ENCODE measurements around the gene PRDX5.

Gene PRDX5

DNA sequence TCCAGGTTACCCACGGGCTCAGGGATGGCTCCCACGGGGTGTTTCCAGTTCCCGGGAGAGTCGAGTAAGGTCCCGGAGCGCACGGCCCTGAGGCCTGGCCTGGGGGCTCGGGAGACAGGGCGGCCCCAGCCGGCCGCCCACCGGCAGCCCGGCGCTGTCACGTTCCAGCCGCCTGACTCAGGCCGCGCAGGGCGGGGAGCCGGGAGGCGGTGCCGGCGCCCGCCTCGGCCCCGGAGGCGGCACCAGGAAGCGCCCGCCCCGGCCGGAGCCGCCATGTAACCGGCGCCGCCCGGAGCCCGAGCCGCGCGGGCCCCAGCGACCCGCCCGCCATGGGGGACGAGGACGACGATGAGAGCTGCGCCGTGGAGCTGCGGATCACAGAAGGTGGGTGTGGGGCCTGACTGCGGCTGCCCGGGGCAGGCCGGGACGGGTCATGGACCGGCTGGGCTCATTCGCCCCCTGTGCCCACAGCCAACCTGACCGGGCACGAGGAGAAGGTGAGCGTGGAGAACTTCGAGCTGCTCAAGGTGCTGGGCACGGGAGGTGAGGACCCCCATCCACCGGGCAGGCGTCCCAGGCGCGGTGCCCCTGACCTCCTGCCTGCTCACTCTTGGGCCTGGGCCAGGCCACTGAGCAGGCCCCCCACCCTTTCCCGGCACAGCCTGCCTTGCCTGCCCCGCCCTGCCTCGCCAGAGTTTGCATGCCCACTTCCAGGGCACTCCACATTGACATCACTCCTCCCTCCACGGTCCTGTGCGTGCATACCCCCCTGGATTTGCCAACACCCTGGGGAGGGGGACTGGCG, 41.2 kb downstream of the PRDX5 start, which contains the start of gene RPS6KA4:
RPS6KA4 (plus strand) TSS at position 256 of the 805 bp plus-strand sequence; CDS start at position 330, 74 bp downstream.
- Mint-ChIP-seq H3K27ac (peak within 1 kb of the TSS; percentile 80), H3K4me3 (peak within 1 kb of the TSS; percentile 92), H3K27me3 (ENCODE audit: low read depth) (no peaks in the 10 kb centered on the region), H3K4me1 (ENCODE audit: low read depth) (peaks cover 29% of the 10 kb centered on the region), H3K36me3 (ENCODE audit: low read depth) (peaks cover 33% of the 10 kb centered on the region), H3K9me3 (no peaks in the 10 kb centered on the region)
- peak; percentile 73 for DNase-seq (ENCODE audit: low spot score)

DNA sequence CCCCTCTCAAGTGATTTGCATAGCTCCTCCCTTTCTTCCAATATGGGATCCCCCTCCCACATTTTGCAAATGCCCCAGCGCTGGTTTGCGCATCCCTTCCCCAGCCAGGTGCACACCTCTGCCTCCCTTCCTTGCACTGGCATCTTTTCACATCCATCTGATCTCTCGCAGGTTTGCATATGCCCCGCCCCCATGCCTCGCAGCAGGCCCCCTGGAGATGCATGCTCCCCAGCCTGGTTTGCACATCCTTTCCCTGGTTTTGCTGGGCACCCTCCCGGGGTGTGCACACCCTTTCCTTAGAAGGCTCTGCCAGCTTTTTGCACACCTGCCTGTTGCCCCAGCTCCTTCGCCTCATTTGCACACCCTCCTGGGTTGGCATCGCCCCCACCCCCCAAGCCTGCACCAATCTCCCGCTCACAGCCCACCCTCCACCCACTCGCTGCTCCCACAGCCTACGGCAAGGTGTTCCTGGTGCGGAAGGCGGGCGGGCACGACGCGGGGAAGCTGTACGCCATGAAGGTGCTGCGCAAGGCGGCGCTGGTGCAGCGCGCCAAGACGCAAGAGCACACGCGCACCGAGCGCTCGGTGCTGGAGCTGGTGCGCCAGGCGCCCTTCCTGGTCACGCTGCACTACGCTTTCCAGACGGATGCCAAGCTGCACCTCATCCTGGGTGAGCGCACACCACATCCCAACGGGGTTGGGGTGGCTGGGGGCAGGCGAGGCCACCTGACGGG, 42.0 kb downstream of the PRDX5 start:
- peaks cover 29% of the 10 kb centered on the region for H3K4me1 Mint-ChIP-seq (ENCODE audit: low read depth)
- DNase-seq (ENCODE audit: low spot score) = no peak
- H3K4me3 Mint-ChIP-seq = peak overlapping the region; percentile 92
- peak overlapping the region; percentile 80 for H3K27ac Mint-ChIP-seq
- no peaks in the 10 kb centered on the region for H3K27me3 Mint-ChIP-seq (ENCODE audit: low read depth)
- H3K36me3 Mint-ChIP-seq (ENCODE audit: low read depth) = peaks cover 37% of the 10 kb centered on the region
- no peaks in the 10 kb centered on the region for H3K9me3 Mint-ChIP-seq

DNA sequence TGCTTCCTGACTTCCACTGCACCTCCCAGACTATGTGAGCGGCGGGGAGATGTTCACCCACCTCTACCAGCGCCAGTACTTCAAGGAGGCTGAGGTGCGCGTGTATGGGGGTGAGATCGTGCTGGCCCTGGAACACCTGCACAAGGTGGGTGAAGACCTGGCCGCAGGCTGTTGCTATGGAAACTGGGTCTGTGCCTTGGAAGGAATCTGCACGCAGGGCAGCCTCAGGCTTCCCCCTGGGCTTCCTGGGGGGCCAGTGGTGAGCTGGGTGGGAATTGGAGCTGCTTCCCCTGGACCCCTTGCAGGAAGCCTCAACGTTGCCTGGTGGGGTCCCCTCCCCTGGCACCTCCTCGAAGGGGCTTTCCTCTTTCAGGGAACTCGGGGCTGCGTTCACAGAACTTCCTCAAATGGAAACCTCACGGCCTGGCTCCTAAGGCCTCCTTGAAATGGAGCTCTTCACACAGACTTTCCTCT, 42.6 kb downstream of the PRDX5 start:
- no peaks in the 10 kb centered on the region for H3K27me3 Mint-ChIP-seq (ENCODE audit: low read depth)

DNA sequence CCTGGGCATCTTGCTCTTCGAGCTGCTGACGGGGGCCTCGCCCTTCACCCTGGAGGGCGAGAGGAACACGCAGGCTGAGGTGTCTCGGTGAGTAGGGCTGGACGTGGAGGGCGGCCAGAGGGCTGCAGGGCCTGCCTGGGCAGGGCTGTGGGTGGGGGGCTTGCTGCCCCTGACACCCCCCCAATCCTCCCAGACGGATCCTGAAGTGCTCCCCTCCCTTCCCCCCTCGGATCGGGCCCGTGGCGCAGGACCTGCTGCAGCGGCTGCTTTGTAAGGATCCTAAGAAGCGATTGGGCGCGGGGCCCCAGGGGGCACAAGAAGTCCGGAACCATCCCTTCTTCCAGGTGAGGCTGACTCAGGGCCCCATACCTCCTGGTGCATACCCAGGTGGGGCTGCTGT, 43.7 kb downstream of the PRDX5 start:
- H3K27me3 Mint-ChIP-seq (ENCODE audit: low read depth) = no peaks in the 10 kb centered on the region
- no peak overlapping the region for H3K27ac Mint-ChIP-seq
- peaks cover 27% of the 10 kb centered on the region for H3K4me1 Mint-ChIP-seq (ENCODE audit: low read depth)
- H3K36me3 Mint-ChIP-seq (ENCODE audit: low read depth) = peaks cover 48% of the 10 kb centered on the region
- no peak overlapping the region for H3K4me3 Mint-ChIP-seq
- no peak for DNase-seq (ENCODE audit: low spot score)
- H3K9me3 Mint-ChIP-seq = no peaks in the 10 kb centered on the region

More for the DNA sequence above, 42.6 kb downstream of the PRDX5 start:
- Mint-ChIP-seq H3K4me3 (peak overlapping the region; percentile 92), H3K4me1 (ENCODE audit: low read depth) (peaks cover 29% of the 10 kb centered on the region), H3K9me3 (no peaks in the 10 kb centered on the region), H3K27ac (no peak overlapping the region), H3K36me3 (ENCODE audit: low read depth) (peaks cover 43% of the 10 kb centered on the region)
- no peak for DNase-seq (ENCODE audit: low spot score)

DNA sequence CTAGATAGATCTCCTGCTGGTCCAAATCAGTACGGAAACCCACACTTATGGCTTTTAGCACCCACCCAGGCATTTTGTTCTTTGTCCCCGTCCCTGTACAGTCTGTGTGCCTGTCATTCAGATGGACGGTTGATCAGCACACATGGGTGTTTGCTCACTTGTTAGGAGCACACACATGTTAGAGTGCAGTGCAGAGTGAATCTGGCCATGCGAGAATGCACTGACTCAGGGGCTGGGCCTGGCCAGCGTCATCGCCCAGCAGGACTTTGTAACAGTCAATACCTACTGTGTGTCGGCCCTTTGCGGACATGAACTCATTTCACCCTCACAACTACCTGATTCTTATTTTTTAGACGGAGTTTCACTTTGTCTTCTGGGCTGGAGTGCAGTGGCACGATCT, 44.4 kb downstream of the PRDX5 start:
- H3K4me3 Mint-ChIP-seq = no peak overlapping the region

GRCh38 chr11:64364435-64364834, 46.5 kb downstream of the PRDX5 start:
- no peak overlapping the region for H3K27ac Mint-ChIP-seq
- H3K9me3 Mint-ChIP-seq = no peaks in the 10 kb centered on the region
- peaks cover 53% of the 10 kb centered on the region for H3K36me3 Mint-ChIP-seq (ENCODE audit: low read depth)
- DNase-seq (ENCODE audit: low spot score) = no peak
- H3K4me3 Mint-ChIP-seq = no peak overlapping the region
- H3K4me1 Mint-ChIP-seq (ENCODE audit: low read depth) = peaks cover 21% of the 10 kb centered on the region
- no peaks in the 10 kb centered on the region for H3K27me3 Mint-ChIP-seq (ENCODE audit: low read depth)

More for the DNA sequence above, 44.4 kb downstream of the PRDX5 start:
- no peak for DNase-seq (ENCODE audit: low spot score)
- Mint-ChIP-seq H3K27me3 (ENCODE audit: low read depth) (no peaks in the 10 kb centered on the region), H3K9me3 (no peaks in the 10 kb centered on the region), H3K27ac (no peak overlapping the region), H3K4me1 (ENCODE audit: low read depth) (peaks cover 27% of the 10 kb centered on the region), H3K36me3 (ENCODE audit: low read depth) (peaks cover 50% of the 10 kb centered on the region)

DNA sequence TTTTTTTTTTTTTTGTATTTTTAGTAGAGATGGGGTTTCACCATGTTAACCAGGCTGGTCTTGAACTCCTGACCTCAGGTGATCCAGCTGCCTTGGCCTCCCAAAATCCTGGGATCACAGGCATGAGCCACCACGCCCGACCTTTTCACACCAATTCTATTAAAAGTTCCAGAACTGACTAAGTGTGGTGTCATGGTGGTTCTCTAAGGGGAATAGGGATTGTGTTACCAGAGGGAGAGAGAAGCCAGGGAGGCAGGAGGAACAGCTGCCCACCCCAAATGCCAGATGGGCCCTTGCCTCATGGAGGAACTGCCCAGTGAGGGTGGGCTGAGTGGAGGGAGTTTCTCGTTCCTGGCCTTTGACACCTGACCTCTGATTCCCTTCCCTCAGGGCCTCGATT, 47.0 kb downstream of the PRDX5 start:
- Mint-ChIP-seq H3K4me1 (ENCODE audit: low read depth) (peaks cover 16% of the 10 kb centered on the region), H3K9me3 (no peaks in the 10 kb centered on the region), H3K36me3 (ENCODE audit: low read depth) (peaks cover 52% of the 10 kb centered on the region), H3K4me3 (no peak overlapping the region), H3K27ac (no peak overlapping the region), H3K27me3 (ENCODE audit: low read depth) (no peaks in the 10 kb centered on the region)
- DNase-seq (ENCODE audit: low spot score) = no peak

DNA sequence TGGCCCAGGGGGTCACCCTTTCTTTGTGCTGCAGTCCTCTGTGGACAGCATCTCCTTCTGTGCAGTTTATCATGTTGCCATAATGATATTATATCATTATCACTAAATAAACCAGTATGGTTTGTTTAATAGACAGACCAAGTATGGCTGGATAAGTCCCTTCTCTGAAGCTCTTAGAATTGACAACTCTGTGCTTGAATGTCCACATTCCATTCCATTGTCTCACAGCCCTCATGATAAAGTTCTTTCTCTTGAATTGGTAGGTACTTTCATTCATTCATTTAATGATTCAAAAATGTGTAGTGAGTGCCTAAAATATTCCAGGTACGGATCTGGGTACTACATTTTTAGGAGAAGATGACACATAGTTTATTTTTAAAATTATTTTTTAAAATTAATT, 48.8 kb downstream of the PRDX5 start:
- Mint-ChIP-seq H3K27me3 (ENCODE audit: low read depth) (no peaks in the 10 kb centered on the region), H3K36me3 (ENCODE audit: low read depth) (peaks cover 47% of the 10 kb centered on the region), H3K9me3 (no peaks in the 10 kb centered on the region), H3K4me1 (ENCODE audit: low read depth) (peaks cover 2% of the 10 kb centered on the region), H3K4me3 (no peak overlapping the region), H3K27ac (no peak overlapping the region)
- no peak for DNase-seq (ENCODE audit: low spot score)

DNA sequence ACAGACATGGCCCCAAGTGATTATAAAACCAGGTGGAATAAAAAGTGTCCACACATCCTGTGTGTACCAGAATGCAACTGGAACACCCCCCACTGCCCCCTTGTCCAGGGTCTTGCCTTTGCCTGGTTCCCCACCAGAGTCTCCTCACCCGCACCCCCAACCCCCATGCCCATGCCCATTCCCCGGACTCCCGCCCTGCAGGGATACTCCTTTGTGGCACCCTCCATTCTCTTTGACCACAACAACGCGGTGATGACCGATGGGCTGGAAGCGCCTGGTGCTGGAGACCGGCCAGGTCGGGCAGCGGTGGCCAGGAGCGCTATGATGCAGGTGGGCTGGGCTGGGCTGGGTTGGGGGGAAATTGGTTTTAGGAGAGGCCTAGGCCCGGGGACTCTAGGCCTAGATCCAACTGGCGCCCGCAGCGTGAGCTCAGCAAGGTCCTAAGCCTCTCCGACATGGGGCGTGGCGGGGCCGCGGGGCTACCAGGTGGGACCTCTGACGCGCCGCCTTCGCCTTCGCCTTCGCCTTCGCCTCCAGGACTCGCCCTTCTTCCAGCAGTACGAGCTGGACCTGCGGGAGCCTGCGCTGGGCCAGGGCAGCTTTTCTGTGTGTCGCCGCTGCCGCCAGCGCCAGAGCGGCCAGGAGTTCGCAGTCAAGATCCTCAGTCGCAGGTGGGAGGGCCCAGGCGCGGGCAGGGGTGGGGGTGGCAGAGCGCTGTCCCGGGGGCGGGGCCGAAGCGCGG, 50.2 kb downstream of the PRDX5 start:
- no peak overlapping the region for H3K4me3 Mint-ChIP-seq
- peaks cover 35% of the 10 kb centered on the region for H3K36me3 Mint-ChIP-seq (ENCODE audit: low read depth)
- H3K4me1 Mint-ChIP-seq (ENCODE audit: low read depth) = peaks cover 2% of the 10 kb centered on the region
- no peak for DNase-seq (ENCODE audit: low spot score)
- H3K27me3 Mint-ChIP-seq (ENCODE audit: low read depth) = no peaks in the 10 kb centered on the region
- H3K27ac Mint-ChIP-seq = no peak overlapping the region
- no peaks in the 10 kb centered on the region for H3K9me3 Mint-ChIP-seq

GRCh38 chr11:64368673-64369074, 50.8 kb downstream of the PRDX5 start:
- H3K27ac Mint-ChIP-seq = no peak overlapping the region

DNA sequence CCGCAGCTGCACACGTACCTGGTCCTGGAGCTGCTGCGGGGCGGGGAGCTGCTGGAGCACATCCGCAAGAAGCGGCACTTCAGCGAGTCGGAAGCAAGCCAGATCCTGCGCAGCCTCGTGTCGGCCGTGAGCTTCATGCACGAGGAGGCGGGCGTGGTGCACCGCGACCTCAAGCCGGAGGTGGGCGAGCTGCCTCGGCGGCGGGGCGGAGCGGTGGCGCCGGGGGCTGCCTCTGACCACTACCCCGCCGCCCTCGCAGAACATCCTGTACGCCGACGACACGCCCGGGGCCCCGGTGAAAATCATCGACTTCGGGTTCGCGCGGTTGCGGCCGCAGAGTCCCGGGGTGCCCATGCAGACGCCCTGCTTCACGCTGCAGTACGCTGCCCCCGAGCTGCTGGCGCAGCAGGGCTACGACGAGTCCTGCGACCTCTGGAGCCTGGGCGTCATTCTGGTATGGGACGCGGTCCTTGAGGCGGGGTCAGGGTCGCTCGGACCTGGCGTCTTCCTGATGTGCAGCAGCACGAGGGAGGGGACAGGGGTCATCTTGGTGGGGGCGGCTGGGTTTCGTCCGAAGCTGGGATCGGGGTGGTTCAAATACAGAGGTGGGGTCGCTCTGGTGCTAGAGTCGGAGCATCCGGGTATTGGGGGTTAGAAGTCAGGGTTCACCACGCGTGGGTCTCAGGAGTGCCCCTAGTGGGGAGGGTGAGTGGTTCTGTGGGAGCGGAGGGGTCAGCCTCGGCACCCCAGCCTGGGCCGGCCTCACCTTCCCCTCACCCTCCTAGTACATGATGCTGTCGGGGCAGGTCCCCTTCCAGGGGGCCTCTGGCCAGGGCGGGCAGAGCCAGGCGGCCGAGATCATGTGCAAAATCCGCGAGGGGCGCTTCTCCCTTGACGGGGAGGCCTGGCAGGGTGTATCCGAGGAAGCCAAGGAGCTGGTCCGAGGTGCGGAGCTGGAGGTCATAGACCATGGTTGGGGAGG, 51.8 kb downstream of the PRDX5 start:
- Mint-ChIP-seq H3K9me3 (no peaks in the 10 kb centered on the region), H3K27me3 (ENCODE audit: low read depth) (no peaks in the 10 kb centered on the region), H3K4me1 (ENCODE audit: low read depth) (peaks cover 2% of the 10 kb centered on the region), H3K4me3 (no peak overlapping the region), H3K36me3 (ENCODE audit: low read depth) (peaks cover 27% of the 10 kb centered on the region), H3K27ac (no peak overlapping the region)
- DNase-seq (ENCODE audit: low spot score) = no peak

More at GRCh38 chr11:64368673-64369074, 50.8 kb downstream of the PRDX5 start:
- DNase-seq (ENCODE audit: low spot score) = no peak
- peaks cover 32% of the 10 kb centered on the region for H3K36me3 Mint-ChIP-seq (ENCODE audit: low read depth)
- H3K9me3 Mint-ChIP-seq = no peaks in the 10 kb centered on the region
- no peak overlapping the region for H3K4me3 Mint-ChIP-seq
- peaks cover 2% of the 10 kb centered on the region for H3K4me1 Mint-ChIP-seq (ENCODE audit: low read depth)
- H3K27me3 Mint-ChIP-seq (ENCODE audit: low read depth) = no peaks in the 10 kb centered on the region

GRCh38 chr11:64371201-64371600, 53.3 kb downstream of the PRDX5 start:
- no peak overlapping the region for H3K27ac Mint-ChIP-seq
- peaks cover 2% of the 10 kb centered on the region for H3K4me1 Mint-ChIP-seq (ENCODE audit: low read depth)
- no peaks in the 10 kb centered on the region for H3K27me3 Mint-ChIP-seq (ENCODE audit: low read depth)

More at GRCh38 chr11:64371201-64371600, 53.3 kb downstream of the PRDX5 start:
- DNase-seq (ENCODE audit: low spot score) = no peak
- H3K36me3 Mint-ChIP-seq (ENCODE audit: low read depth) = peaks cover 17% of the 10 kb centered on the region
- H3K4me3 Mint-ChIP-seq = no peak overlapping the region
- no peaks in the 10 kb centered on the region for H3K9me3 Mint-ChIP-seq
